Measurements from ENCODE around the gene FTO.

Gene FTO

GRCh38 chr16:53947642-53948041 lies 243.7 kb downstream of the FTO start:
- H3F3A ChIP-seq (ENCODE audit: insufficient read depth), result no peaks in the 10 kb centered on the region
- H3K27ac ChIP-seq (ENCODE audit: low read depth, low read length), result no peak overlapping the region
- H3K9me2 ChIP-seq (replicated peaks; ENCODE audit: insufficient read depth, low read length), result no peaks in the 10 kb centered on the region
- no peak overlapping the region for H3K9ac ChIP-seq (ENCODE audit: low read length)
- H2AFZ ChIP-seq (ENCODE audit: low read depth, low read length, severe bottlenecking), result no peak overlapping the region
- H3K4me2 ChIP-seq (ENCODE audit: low read depth, low read length, poor library complexity, severe bottlenecking), result no peak overlapping the region
- TF ChIP-seq CTCF (IDR thresholded peaks at IDR 0.05; ENCODE audit: insufficient read depth, low read length, poor library complexity, severe bottlenecking) (no peak), EZH2phosphoT487 (conservative IDR thresholded peaks at IDR 0.05; ENCODE audit: low read length) (no peak)
- no peaks in the 10 kb centered on the region for H3K79me2 ChIP-seq (ENCODE audit: insufficient read depth, low read length)
- no peaks in the 10 kb centered on the region for H3K9me3 ChIP-seq (ENCODE audit: insufficient read depth, low read length)
- H3K4me3 ChIP-seq (ENCODE audit: insufficient read depth, low read length, poor library complexity, severe bottlenecking), result no peak overlapping the region
- H4K20me1 ChIP-seq (ENCODE audit: low read depth, low read length), result no peaks in the 10 kb centered on the region
- no peaks in the 10 kb centered on the region for H3K27me3 ChIP-seq (ENCODE audit: low read length)
- H3K36me3 ChIP-seq (ENCODE audit: low read length), result no peaks in the 10 kb centered on the region

- Histone ChIP-seq H3K27ac (ENCODE audit: low read depth, low read length) (no peak overlapping the region), H3K9me2 (replicated peaks; ENCODE audit: insufficient read depth, low read length) (no peaks in the 10 kb centered on the region), H3F3A (ENCODE audit: insufficient read depth) (no peaks in the 10 kb centered on the region), H3K4me2 (ENCODE audit: low read depth, low read length, poor library complexity, severe bottlenecking) (no peak overlapping the region), H3K9ac (ENCODE audit: low read length) (no peak overlapping the region), H3K9me3 (ENCODE audit: insufficient read depth, low read length) (no peaks in the 10 kb centered on the region), H2AFZ (ENCODE audit: low read depth, low read length, severe bottlenecking) (no peak overlapping the region), H3K4me3 (ENCODE audit: insufficient read depth, low read length, poor library complexity, severe bottlenecking) (no peak overlapping the region), H4K20me1 (ENCODE audit: low read depth, low read length) (no peaks in the 10 kb centered on the region), H3K36me3 (ENCODE audit: low read length) (no peaks in the 10 kb centered on the region), H3K79me2 (ENCODE audit: insufficient read depth, low read length) (no peaks in the 10 kb centered on the region), H3K27me3 (ENCODE audit: low read length) (no peaks in the 10 kb centered on the region)
- TF ChIP-seq CTCF (IDR thresholded peaks at IDR 0.05; ENCODE audit: insufficient read depth, low read length, poor library complexity, severe bottlenecking), result no peak
- no peak for TF ChIP-seq EZH2phosphoT487 (conservative IDR thresholded peaks at IDR 0.05; ENCODE audit: low read length)
Measured at GRCh38 chr16:53948326-53948725, 244.4 kb downstream of the FTO start.

GRCh38 chr16:53948734-53949430 lies 244.9 kb downstream of the FTO start:
- no peaks in the 10 kb centered on the region for H3K79me2 ChIP-seq (ENCODE audit: insufficient read depth, low read length)
- H3K4me2 ChIP-seq (ENCODE audit: low read depth, low read length, poor library complexity, severe bottlenecking), result no peak overlapping the region
- no peaks in the 10 kb centered on the region for H3K9me2 ChIP-seq (replicated peaks; ENCODE audit: insufficient read depth, low read length)

More at GRCh38 chr16:53948734-53949430, 244.9 kb downstream of the FTO start:
- H3F3A ChIP-seq (ENCODE audit: insufficient read depth), result no peaks in the 10 kb centered on the region
- no peaks in the 10 kb centered on the region for H3K27me3 ChIP-seq (ENCODE audit: low read length)
- no peaks in the 10 kb centered on the region for H3K9me3 ChIP-seq (ENCODE audit: insufficient read depth, low read length)
- H2AFZ ChIP-seq (ENCODE audit: low read depth, low read length, severe bottlenecking), result no peak overlapping the region
- no peak overlapping the region for H3K4me3 ChIP-seq (ENCODE audit: insufficient read depth, low read length, poor library complexity, severe bottlenecking)
- no peaks in the 10 kb centered on the region for H4K20me1 ChIP-seq (ENCODE audit: low read depth, low read length)
- no peaks in the 10 kb centered on the region for H3K36me3 ChIP-seq (ENCODE audit: low read length)
- no peak overlapping the region for H3K9ac ChIP-seq (ENCODE audit: low read length)
- no peak overlapping the region for H3K27ac ChIP-seq (ENCODE audit: low read depth, low read length)
- TF ChIP-seq EZH2phosphoT487 (conservative IDR thresholded peaks at IDR 0.05; ENCODE audit: low read length) (no peak), CTCF (IDR thresholded peaks at IDR 0.05; ENCODE audit: insufficient read depth, low read length, poor library complexity, severe bottlenecking) (no peak)
